Measurements from ENCODE around the gene SLC2A1.

DNA sequence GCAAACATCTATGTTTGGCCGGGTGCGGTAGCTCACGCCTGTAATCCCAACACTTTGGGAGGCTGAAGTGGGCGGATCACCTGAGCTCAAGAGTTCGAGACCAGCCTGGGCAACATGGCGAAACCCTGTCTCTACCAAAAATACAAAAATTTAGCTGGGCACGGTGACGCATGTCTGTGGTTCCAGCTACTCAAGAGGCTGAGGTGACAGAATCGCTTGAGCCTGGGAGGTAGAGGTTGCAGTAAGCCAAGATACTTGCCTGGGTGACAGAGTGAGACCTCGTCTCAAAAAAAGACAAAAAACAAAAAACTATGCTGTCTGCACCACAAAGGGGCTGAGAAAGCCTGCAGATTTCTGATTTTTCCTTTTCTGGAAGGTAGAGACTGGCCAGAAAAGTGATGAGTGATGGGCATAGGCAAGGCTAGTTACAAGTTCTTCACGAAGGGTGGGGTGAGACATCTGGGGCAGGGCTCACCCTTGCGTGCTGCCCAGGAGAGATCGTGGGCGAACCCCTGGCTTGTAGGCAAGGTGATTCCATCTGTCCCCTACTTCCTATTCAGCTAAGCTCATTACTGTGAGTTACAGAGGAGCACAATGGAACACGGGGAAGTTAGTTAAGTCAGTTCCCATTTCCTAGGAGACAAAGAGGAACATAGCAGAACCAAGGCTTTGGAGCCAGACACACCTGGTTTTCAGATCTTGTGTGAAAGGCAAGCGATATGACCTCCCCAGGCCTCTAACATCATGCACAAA, 3.2 kb downstream of the SLC2A1 start:
- TF ChIP-seq CTCF (IDR thresholded peaks at IDR 0.05) (no peak), POLR2A (IDR thresholded peaks at IDR 0.05) (no peak), EP300 (IDR thresholded peaks at IDR 0.05) (no peak)

All from tibial nerve (tissue), 4 donors.